ENCODE results near the gene FOXA1.

FOXA1 gene

GRCh38 chr14:37591311-37591940 is 3.6 kb downstream of the FOXA1 start (continued):
- TF ChIP-seq PRDM10 (tag by site-specific recombination; IDR thresholded peaks at IDR 0.05) (no peak), ZNF239 (tag by site-specific recombination; IDR thresholded peaks at IDR 0.05) (no peak), ZNF19 (tag by site-specific recombination; IDR thresholded peaks at IDR 0.05; ENCODE audit: low read depth) (no peak), TSHZ1 (tag by site-specific recombination; IDR thresholded peaks at IDR 0.05; ENCODE audit: borderline replicate concordance) (no peak), ZNF776 (tag by site-specific recombination; IDR thresholded peaks at IDR 0.05; ENCODE audit: borderline replicate concordance) (no peak), TCF7L2 (IDR thresholded peaks at IDR 0.05; ENCODE audit: borderline replicate concordance, low read depth, low read length) (no peak), ZNF600 (tag by site-specific recombination; IDR thresholded peaks at IDR 0.05) (peak; percentile 58), ZNF292 (tag by site-specific recombination; IDR thresholded peaks at IDR 0.05; ENCODE audit: borderline replicate concordance, low read depth) (no peak), ZBTB8A (tag by site-specific recombination; IDR thresholded peaks at IDR 0.05) (peak; percentile 91), ZNF10 (tag by site-specific recombination; IDR thresholded peaks at IDR 0.05) (no peak), ZNF658 (tag by site-specific recombination; IDR thresholded peaks at IDR 0.05) (no peak), ZNF335 (tag by site-specific recombination; conservative IDR thresholded peaks at IDR 0.05) (peak; percentile 99), OVOL3 (tag by site-specific recombination; IDR thresholded peaks at IDR 0.05) (no peak), ZBTB44 (tag by site-specific recombination; IDR thresholded peaks at IDR 0.05) (no peak), ZNF24 (tag by site-specific recombination; IDR thresholded peaks at IDR 0.05) (no peak), ZNF324 (tag by site-specific recombination; IDR thresholded peaks at IDR 0.05) (no peak), ZNF138 (tag by site-specific recombination; IDR thresholded peaks at IDR 0.05; ENCODE audit: borderline replicate concordance) (no peak), ZNF518A (tag by site-specific recombination; conservative IDR thresholded peaks at IDR 0.05; ENCODE audit: low read depth) (no peak), SETDB1 (IDR thresholded peaks at IDR 0.05; ENCODE audit: insufficient read length, low read length) (no peak), ZSCAN16 (tag by site-specific recombination; IDR thresholded peaks at IDR 0.05) (no peak), PATZ1 (tag by site-specific recombination; IDR thresholded peaks at IDR 0.05) (peak; percentile 71), ZFP69B (tag by site-specific recombination; IDR thresholded peaks at IDR 0.05) (no peak)
